ENCODE measurements around the gene PTF1A.

The PTF1A gene

DNA sequence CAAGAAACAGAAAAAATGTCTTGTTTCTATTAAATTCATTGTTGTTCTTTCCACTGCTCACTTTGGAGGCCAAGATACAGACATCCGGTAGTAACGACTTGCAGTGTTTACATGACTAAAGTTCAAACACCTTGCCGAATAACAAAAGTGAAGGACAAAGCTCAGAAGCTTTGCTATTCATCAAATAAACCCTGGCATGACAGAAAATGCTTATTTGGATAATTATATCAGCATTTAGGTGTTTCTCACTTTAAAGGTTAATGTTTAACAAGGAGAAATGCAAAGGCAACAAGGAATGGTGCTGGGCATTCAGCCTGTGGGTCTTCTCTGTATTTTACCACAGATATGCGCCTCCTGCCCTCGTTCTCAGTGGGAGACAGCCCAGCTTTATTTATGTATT, 5.4 kb upstream of the PTF1A start:
- in situ Hi-C loops (cut with MboI; ENCODE audit: low sequenced_read_pairs) = no loop called here

DNA sequence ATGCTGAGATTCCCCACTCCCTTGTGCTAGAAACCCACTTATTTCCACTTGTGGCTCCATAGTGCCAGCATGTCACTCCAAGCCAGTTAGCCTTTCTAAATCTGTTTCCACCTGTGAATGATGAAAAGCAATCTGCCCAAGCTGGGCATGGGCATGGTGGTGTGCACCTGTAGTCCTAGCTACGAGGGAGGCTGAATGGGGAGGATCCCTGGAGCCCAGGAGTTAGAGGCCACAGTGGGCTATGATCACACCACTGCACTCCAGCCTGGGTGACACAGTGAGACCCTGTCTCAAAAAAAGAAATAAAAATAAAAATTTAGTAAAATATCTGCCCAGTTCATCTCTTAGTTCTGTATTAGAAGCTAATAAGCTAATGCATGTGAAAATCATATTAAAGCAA, 5.0 kb upstream of the PTF1A start:
- in situ Hi-C loops (cut with MboI; ENCODE audit: low sequenced_read_pairs) = no loop called here

DNA sequence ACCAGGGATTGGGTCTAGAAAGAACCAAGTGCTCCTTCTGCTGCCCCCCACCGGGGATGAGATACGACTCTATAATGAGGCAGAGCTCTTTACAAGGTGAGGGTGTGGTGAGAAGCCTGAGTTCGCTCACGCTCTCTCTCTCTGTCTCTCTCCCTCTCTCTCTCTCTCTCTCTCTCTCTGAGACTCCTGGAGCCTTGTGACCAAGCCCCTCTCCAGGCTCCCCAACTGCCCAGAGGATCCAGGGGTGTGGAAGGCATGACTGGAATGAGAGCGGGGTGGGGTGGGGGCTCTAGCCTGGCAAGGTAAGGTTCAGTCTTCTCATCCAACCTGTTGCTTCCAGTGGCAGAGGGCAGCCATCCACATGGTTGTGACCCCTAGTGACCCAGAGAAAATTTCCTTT, 3.1 kb upstream of the PTF1A start:
- in situ Hi-C loops (cut with MboI; ENCODE audit: low sequenced_read_pairs) = no loop called here

DNA sequence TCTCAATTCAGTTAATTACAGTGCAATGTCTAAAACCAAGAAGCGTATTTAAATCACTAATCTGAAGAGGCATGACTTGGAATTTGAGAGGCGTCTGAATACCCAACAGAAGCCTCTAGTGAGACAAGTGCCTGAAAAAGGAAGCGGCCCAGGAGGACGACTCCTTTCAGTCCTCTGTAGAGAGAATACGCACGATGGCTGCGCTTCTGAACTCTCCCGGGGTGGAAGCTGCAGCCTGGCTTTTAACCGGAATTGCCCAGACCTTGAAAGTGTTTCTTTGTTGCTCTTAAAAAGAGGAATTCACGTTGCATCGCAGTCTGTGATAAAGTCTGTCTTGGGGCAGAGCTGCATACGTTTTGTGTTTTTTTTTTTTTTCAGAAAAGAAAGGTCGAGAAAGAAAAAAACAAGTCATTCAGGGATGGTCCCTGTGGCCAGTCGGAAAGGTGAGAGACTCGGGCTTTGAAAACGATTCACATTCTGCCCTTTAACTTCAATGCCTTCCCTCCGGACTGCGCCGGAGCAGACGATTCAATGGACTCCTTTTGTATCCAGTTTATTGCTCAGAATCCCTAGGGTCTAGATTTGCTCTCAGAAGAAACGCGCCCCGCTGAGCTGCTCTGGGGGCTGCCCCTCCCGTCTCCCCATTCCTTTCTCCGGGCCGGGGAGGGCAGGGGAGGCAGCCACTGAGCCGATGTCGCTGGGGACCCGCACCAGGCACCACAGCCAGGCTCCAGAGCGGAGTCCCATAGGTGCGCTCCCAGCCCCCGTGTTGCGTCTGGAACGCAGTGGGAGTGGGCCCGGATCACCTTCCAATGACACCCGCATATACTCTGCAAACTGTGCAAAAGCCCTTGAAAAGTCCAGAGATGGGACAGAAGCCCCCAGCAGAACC, 994 bp upstream of the PTF1A start:
- in situ Hi-C loops (cut with MboI; ENCODE audit: low sequenced_read_pairs) = no loop called here

DNA sequence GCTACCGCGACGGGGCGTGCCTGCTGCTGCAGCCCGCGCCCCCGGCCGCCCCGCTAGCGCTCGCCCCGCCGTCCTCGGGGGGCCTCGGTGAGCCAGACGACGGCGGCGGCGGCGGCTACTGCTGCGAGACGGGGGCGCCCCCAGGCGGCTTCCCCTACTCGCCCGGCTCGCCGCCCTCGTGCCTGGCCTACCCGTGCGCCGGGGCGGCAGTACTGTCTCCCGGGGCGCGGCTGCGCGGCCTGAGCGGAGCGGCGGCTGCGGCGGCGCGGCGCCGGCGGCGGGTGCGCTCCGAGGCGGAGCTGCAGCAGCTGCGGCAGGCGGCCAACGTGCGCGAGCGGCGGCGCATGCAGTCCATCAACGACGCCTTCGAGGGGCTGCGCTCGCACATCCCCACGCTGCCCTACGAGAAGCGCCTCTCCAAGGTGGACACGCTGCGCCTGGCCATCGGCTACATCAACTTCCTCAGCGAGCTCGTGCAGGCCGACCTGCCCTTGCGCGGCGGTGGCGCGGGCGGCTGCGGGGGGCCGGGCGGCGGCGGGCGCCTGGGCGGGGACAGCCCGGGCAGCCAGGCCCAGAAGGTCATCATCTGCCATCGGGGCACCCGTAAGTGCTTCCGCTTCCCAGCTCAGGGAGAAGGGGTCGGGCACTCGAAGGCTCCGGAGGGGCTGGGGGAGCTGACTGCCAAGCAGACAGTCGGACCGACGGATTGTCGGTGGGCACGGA, 761 bp downstream of the PTF1A start:
- in situ Hi-C loops (cut with MboI; ENCODE audit: low sequenced_read_pairs) = no loop called here

DNA sequence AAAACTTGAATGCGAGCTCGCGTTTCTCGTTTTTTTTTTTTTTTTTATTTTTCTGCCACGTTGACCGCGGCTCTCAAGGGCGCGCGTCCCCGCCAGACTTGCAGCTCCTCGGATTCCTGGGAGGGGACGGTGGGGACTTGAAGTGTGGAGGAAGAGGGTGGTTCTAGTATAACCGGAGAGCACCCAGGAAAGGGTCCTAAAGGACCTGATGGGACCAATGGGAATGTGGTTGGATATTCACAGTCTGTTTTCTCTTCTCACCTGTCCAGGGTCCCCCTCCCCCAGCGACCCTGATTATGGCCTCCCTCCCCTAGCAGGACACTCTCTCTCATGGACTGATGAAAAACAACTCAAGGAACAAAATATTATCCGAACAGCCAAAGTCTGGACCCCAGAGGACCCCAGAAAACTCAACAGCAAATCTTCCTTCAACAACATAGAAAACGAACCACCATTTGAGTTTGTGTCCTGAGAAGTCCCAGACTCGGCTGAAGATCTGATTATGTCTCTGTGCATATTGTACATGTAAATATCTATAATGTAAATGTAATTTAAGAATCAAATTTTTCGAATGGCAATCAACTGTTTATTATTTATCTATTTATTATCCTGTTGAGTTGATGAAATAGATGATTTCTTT, 1.4 kb downstream of the PTF1A start:
- in situ Hi-C loops (cut with MboI; ENCODE audit: low sequenced_read_pairs) = no loop called here

DNA sequence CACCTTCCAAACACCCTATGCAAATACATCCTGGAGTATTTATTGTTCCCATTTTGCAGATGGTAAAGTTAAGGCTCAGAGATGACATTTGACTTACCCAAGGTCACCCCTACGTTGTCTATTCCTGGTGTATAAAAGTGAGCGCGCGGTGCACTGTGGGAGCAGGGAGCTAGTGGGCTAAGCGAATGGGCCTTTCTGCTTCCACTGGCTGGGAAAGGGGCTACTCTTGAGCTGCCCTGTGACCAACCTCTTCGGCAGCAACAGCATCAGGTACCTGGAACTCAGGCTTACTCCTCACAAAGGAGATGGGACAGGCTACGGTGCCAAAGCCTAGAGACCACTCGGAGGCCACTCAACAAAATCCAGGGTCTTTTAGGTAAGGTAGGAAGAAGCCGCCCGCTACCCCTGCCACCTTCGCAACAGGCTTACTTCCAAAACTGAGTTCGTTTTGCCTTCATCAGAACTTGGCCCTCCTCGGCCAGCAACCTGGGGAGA, 2.4 kb downstream of the PTF1A start:
- in situ Hi-C loops (cut with MboI; ENCODE audit: low sequenced_read_pairs) = no loop called here

DNA sequence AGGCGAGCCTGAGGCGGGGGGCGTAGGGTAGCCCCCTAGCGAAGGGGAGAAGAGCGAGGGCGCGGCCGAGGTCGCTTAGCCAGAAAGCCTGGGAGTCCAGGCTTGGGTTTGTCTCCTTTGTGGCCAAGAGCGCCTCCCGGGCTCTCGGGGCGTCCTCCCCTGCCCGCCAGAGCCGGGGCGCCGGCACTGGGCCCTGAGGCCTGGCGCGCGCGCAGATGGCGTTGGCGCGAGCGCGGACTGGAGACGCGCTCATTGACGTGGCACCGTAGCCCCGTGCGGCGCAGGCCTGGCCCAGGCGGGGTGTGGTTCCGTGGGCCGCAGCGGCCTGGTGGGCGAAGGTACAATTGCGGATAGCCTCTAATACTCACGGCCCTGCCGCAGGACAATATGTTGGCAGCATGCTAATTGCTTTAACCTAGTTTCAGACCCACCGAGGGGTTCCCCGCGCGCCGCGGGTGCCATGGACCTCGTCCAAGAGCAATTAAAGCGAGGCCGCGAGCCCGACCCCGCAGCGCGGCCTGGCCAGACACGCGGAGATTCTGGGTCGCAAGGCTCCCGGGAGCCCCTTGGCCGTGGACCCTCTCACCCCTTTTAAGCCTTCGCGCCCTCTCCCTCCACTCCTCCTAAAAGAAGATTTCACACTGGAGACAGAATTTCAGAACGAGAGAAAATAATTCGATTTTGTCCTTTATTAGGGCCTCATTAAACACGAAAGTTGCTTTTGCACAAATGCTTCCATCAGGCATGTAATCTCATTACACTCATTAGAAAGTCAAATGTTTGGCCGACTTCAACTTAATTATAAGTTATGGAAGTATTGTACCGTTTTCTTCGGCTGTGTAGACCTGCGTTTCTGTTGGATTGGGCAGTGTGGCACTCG, 3.1 kb downstream of the PTF1A start:
- in situ Hi-C loops (cut with MboI; ENCODE audit: low sequenced_read_pairs) = no loop called here

DNA sequence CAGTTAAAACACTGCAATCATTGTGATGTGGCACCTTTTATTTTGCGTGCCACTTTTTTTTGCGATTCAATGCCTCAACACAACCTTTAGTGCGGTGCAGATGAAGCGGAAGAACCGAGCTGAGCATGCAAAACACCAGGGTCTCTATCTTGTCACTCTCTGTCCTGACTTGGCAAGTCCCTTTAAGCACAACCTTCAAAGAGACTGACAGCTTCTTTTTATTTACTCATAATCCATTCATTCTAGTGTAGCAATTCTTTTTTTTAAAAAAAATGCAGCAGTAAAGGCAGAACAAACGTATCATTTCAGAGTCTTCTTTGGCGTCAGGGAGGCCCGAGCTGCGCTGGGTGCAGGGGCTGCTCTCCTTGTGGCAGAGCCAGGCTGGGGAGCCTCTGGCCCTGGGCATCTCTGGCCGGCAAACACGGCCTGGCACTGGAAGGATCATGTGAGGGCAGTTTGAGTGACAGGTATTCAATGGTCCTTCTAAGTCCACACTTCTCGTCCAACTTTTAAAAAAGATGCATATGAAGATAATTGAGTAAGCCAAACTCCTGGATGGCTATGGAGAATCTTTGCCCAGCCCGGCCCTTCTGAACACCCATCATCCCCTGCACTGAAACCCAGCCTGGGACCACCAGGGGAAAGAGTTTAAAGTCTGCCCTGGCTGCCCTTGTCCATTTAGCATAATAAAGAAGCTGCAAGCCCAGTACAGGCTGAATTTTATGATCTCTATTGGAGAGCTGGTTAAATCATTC, 3.9 kb downstream of the PTF1A start:
- in situ Hi-C loops (cut with MboI; ENCODE audit: low sequenced_read_pairs) = no loop called here

DNA sequence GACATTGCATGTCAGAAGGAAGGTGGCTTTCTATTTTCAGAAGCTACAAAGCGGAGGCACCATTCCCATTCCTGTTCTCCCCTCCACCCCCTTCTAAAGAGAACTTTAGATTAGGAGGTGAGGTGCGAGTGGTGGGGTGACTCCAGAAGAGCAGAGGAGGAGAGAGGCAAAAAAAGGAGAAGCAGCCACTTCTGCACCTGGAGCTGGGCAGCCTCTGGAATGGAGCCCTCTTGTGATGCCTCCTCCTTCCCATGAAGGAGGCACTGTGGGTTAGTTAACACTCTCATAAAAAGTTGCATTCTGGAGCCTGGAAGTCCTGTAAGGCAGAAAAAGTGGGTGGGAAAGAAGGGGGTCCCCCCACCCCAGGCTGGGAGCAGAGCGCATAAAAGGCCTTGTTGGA, 4.8 kb downstream of the PTF1A start:
- in situ Hi-C loops (cut with MboI; ENCODE audit: low sequenced_read_pairs) = no loop called here

DNA sequence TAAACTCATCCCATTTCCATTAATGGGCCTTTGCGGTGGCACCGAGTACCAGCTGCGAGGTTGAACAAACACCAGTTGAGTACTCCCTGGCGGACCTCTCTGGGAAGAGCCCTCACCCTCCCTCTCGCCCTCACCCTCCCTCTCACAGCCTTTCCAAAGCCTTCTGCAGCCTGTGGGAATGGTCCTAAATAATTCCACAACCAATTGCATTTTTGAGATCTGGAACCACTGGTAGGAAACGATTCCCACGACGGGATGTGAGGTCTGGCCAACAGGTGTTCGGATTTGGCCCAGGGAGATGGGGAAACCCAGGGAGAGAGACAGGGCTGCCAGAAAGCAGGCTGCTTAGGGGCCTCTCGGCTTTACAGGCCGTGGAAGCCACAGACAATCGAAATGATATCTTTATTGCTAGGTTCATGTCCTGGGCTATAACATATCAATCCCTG, 5.3 kb downstream of the PTF1A start:
- in situ Hi-C loops (cut with MboI; ENCODE audit: low sequenced_read_pairs) = no loop called here

DNA sequence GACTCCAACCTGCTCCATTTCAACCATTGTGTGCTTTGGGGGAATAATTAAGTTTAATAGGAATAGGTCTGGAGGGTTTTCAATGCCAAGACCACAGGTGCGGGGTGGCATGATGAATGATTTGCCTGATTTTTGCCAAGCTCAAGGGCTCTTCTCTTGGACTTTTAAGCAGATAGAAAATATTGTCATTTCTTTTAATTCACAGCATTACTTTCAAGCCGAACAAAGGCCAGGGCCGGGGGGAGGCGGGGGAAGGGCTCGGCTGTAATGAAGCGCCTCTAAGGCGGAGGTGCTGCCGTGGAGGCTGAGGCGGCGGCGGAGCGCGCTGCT, 6.5 kb downstream of the PTF1A start:
- in situ Hi-C loops (cut with MboI; ENCODE audit: low sequenced_read_pairs) = no loop called here

DNA sequence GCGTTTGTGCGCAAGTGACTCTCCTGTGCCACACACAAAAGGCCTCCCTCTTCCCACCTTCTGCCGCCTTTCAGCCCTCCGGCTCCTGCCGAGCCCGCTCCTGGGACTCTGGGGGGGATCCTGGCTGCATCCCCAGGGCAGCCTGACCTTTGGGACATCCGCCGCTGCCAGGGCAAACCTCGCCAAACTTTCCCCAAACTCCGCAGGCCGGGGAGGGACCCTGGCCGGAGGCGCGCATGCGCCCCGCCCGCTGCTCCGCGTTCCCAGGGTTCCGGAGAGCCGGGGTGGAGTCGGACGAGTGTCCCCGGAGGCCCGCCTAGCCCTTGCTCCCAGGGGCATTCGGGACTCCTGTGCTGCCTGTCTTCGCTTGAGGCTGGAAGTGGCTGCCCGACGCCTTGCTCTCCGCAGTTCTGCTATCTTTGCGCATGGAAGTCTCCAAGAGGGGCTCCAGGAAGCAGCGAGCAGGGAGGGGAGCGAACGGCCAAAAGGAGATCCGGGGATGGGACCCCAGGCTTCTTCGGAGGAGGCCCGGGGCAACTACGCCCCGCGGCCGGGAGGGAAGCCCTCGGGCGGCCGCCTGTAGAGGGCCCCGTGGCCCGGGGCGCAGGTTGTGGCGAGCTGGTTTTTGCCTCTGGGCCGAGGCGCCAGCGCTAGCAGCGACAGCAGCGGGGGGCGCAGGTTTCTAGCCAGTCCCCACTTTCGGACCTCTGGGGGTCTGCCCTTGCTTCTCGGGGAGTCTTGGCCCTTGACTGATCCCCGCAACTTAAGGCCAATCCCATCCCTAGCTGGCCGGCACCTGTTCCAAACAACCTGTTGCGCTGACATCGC, 7.0 kb downstream of the PTF1A start:
- in situ Hi-C loops (cut with MboI; ENCODE audit: low sequenced_read_pairs) = no loop called here

DNA sequence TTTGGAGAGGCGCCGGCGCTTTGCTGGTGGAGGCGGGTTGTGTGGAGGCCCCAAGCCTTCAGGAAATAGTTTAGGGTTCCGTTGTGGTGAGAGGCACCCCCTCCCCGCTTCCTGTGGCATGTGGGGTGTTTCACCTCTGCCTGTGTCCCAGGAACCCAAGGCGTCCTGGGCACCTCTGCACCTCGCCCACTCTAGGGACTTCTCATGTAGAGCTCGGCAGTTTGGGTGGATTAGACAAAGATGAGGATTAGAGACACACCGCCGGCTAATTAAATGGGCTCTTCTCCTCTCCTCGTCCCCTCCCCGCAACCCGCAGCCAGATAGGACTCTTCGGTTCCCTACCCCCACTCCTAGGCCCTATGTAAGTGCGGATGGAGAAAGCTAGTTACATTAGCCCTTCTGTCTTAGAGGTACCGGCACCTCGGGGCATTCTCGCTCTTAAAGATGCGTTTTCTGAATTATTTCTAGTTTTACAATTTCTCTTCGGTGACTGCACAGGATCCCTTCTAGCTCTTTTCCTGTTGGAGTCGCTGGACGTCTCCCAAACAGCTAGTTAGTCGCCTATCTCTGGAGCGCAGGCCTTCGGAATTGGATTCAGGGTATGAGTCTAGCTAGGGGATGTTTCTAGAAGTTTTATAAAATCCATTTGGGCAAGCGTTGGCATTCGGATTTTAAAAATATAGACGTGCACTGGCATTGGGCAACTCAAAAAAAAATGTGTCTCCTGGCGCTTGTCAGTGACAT, 7.8 kb downstream of the PTF1A start:
- in situ Hi-C loops (cut with MboI; ENCODE audit: low sequenced_read_pairs) = no loop called here

DNA sequence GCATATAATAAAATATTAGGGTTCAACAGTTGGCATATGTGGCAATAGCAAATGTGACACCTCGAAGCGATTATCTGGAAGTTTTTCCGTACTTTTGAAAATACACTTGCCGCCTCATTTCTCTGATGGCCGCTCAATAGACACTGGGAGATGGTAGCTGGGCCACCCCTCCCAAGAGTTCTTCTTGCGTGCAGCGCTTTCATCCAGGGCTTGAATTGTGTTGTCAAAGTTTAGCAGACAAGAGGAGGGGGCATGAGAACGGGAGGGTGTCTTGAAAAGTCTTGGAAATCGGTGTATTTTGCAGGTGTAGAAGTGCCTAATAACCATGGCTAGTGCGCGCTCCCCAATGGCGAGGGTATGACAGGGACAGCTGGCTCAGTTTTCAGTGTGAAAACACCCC, 8.5 kb downstream of the PTF1A start:
- in situ Hi-C loops (cut with MboI; ENCODE audit: low sequenced_read_pairs) = no loop called here

DNA sequence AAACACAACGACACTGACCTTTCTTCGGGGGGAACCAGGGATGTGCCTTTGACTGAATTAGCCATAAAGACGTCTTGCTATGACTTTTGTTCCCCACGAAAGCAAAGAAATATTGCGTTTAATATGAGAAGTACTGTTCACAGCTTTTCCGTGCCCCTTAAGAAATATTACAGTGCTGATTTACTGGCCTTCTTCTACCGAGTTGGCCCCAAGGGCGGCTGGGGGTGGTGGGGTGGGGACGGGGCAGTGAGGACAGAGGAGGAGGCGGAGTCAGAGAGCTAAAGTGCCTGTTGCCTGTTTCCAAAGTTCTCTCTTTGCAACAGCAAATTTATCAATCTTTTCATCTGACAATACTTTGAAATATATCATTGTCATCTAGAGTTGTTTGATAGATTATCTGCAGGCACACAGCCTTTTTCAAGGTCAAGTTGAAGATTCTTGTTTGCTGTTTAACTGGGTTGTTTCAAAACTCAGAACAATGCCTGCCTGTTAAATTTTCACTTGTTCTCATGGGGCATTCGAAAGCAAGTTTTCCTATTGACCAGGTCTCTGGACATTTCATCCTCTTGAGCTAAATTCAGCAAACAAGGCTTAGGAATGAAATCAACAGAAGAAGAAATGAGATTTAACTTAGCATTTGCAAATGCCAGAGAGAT, 9.0 kb downstream of the PTF1A start:
- in situ Hi-C loops (cut with MboI; ENCODE audit: low sequenced_read_pairs) = no loop called here

DNA sequence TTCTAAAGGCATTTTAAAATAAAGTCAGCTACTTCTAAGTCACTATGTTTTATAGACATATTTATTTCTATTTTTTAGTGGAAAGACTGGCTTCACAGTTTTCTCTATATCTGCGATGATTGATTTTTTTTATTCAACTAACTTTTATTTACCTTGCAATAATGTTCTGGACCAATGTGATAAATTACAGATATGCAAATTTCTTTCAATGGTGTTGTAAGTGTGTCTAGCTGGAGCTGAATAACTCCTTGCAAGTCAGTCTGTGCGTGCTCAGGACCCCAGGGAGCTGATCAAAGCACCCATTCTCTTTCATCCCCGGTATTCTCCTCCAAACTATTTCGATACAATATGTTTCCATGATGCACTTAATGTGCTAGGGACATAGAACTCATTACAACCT, 9.7 kb downstream of the PTF1A start:
- in situ Hi-C loops (cut with MboI; ENCODE audit: low sequenced_read_pairs) = no loop called here

DNA sequence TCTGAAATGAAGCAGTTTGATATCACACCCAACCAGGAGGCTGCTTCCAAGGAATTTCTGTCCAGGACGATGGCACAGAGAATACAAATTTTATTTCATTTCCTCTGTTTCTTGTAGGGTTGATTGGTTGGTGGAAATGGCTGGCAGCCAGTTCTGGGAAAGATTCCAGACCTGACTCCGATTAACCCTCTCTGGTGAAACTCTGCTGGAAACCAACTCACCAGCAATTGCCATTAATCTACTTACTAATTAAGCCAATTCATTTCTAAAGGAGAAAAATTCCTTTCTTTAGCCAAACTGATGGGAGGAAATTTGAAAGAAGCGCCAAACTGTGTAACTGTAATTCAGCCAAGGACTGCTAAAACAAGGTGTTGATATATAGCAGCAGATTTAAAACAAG, 10.7 kb downstream of the PTF1A start:
- in situ Hi-C loops (cut with MboI; ENCODE audit: low sequenced_read_pairs) = no loop called here

Measured in hTERT RPE-1 (cell line).